Ovary (tissue), 10 donors: Measurements from ENCODE around the gene NOL9. TPM values are rescaled to one million over a fixed set of nuclear protein-coding genes. Genes with fewer than 3 reads are reported as not detected.

Experiments
- DNase-seq, 5 donors: peaks; one replicate each; pipeline ENCODE4 v3.0.0-alpha.2; 2019 to 2020
- H3K27ac ChIP-seq, 2 donors: fragments of 200-600 bp; one replicate each; pipeline versions ENCODE4 v1.5.1 to v1.8.0; 2019 to 2022
- H3K27me3 ChIP-seq: fragments of 200-600 bp; one replicate; pipeline ENCODE4 v1.8.0; 2022
- H3K36me3 ChIP-seq: fragments of 200-600 bp; sonication (generic); one replicate; pipeline ENCODE4 v1.5.1; 2019
- H3K4me1 ChIP-seq: one replicate; pipeline ENCODE4 v1.8.1; 2013; ENCODE audit warnings: mild to moderate bottlenecking, moderate library complexity; ENCODE audit not compliant: insufficient read depth
- H3K4me3 ChIP-seq: fragments of 200-600 bp; sonication (generic); one replicate; pipeline ENCODE4 v1.5.1; 2017
- H3K9me3 ChIP-seq, 2 donors: fragments of 200-600 bp in 1 of 2; sonication (generic) in 1 of 2; one replicate each; pipeline versions ENCODE4 v1.5.1 to v1.8.1; 2013 to 2019; ENCODE audit warnings: mild to moderate bottlenecking in 1 of 2, moderate library complexity in 1 of 2
- EP300 ChIP-seq: sonication (generic); formaldehyde crosslinking; IDR thresholded peaks from one replicate; pipeline ENCODE4 v1.6.1; 2017; ENCODE audit warnings: antibody characterized with exemption
- POLR2A ChIP-seq: fragments of 450-650 bp; IDR thresholded peaks from one replicate; pipeline ENCODE4 v1.6.1; 2017; ENCODE audit warnings: antibody characterized with exemption, mild to moderate bottlenecking, moderate library complexity
- WGBS, 3 donors: extraction: QIAGEN DNeasy Blood & Tissue Kit in 1 of 3; methylation state at CpG; one replicate each; pipeline versions ENCODE4 v1.1.5 to v1.1.7; 2013 to 2017; 5-methylcytosine and 5-hydroxymethylcytosine counted together
- intact Hi-C, 4 donors: fragments of 100-400 bp; cut with DNase I; formaldehyde crosslinking; loops; one replicate each; pipeline versions ENCODE4 v1.11.0 to v1.15.1; 2022 to 2023
- long read RNA-seq, 3 donors: library from polyadenylated mRNA in 2 of 3; unstranded in 2 of 3; transcript quantifications; one replicate each; pipeline ENCODE4 v2.0.0 and lab custom pipeline, GENCODE V29; 2021 to 2026
- polyA plus RNA-seq, 2 donors: library from polyadenylated mRNA; stranded (reverse); fragments of 200-250 nt in 1 of 2; fragments of 350-450 nt in 1 of 2; fragmentation: Illumina TruSeq in 1 of 2; extraction: RNeasy Lipid Tissue Mini Kit (QIAGEN cat#74804) in 1 of 2; gene quantifications; one replicate each; pipeline ENCODE4 v1.2.3, GENCODE V29; 2013 to 2014
- total RNA-seq, 7 donors: library from RNA; depleted of rRNA in 2 of 7; stranded (reverse); fragments of >200 nt in 2 of 7; fragmentation: NEBNext Ultra II Directional in 3 of 7; extraction: Animal tissue kit (Norgen Biotek cat#: 25700) in 3 of 7; gene quantifications; one replicate each; pipeline versions ENCODE4 v1.1.0 to v1.2.4, GENCODE V29; 2016 to 2023
- TF ChIP-seq, protein P1 (sequence below), 3 donors: fragments of 450-650 bp in 2 of 3; fragments of 200-600 bp in 1 of 3; IDR thresholded peaks; one replicate each; pipeline versions ENCODE4 v1.5.1 to v1.8.0; 2016 to 2022; ENCODE audit warnings: antibody characterized with exemption in 3 of 3, mild to moderate bottlenecking in 1 of 3
- donor health status: DM: no; HTN: no; CAD: no; lungs with moderate emphysema.
- donor health status: DM: no; HTN: no; CAD: no.
- donor health status: Bipolar disorder and iron deficiency.
- donor health status: DM: yes; HTN: yes; CAD: no.
- donor health status: DM: no; HTN: no; CAD: no.
- donor health status: DM: yes; HTN: yes; CAD: no.

The NOL9 gene
- total RNA-seq (10 to 100 TPM; 12.6 to 38.9 (median 30.0) TPM), polyA plus RNA-seq (10 to 100 TPM in 1 of 2 donors, 1 to 10 TPM in 1; 7.2 to 15.5 TPM)
- long read RNA-seq, donor 1, full-length matches to known transcripts: 2 of 13 reads
- long read RNA-seq, donor 1, partial matches to known transcripts: 5 of 13 reads
- long read RNA-seq, donor 1, other reads (novel, unspliced or antisense): 6 of 13 reads
- long read RNA-seq, donor 2: 0 reads
- long read RNA-seq, donor 3, full-length matches to known transcripts: 4 of 12 reads
- long read RNA-seq, donor 3, partial matches to known transcripts: 3 of 12 reads
- long read RNA-seq, donor 3, other reads (novel, unspliced or antisense): 5 of 12 reads

DNA sequence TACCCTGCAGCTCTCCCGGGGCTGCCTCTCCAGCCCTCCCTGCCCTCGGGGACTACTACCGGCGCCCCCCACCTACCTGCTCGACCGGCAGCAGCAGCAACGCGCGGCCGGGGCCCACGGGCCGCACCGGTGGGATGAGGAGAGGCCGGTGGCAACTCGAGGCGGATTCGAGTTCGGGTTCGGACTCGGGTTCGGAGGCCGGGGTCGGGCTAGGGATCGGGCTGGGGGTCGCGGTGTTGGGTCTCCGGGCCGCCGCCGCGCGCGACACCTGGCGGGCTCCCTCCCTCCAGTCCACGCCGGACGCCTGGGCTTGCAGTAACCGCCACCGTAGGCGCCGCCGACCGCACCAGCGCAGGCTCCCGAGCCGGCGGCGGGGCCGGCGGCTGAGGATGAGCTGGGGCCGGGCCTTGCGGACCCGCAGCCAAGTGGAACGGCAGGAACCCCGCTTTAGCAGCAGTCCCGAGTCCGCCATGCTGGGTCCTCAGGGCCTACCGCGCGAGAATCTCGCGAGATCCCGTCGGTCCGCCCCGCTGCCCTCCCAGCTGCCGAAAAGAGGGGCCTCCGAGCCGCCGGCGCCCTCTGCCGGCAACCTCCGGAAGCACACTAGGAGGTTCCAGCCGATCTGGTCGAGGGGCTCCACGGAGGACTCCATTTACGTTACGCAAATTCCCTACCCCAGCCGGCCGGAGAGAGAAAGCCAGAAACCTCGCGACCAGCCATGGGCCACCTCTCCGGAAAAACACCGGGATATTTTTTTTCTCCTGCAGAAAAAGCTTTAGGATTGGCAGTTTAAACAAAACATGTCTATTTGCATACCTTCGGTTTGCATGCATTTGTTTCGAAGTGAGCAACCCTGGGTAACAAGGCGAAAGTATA lies at the start of gene NOL9:
Gene NOL9, minus strand, starts transcription at position 483 of the 876 bp plus-strand sequence. Its CDS starts 11 bp downstream, at position 472.
- Histone ChIP-seq H3K27me3 (no peaks in the 10 kb centered on the region), H3K4me3 (peak within 1 kb of the TSS; percentile 99), H3K9me3 (no peaks in the 10 kb centered on the region), H3K27ac (peak within 1 kb of the TSS in 1 of 2 donors; percentile 15), H3K4me1 (peaks cover 10% of the 10 kb centered on the region), H3K36me3 (no peaks in the 10 kb centered on the region)
- WGBS, 3 donors: 1 to 3% (median 1%) methylated on average over 58 to 87 of the region's 87 CpGs
- TF ChIP-seq EP300: no peak
- peak; percentile 36 for TF ChIP-seq POLR2A
- TF ChIP-seq, protein P1, sequence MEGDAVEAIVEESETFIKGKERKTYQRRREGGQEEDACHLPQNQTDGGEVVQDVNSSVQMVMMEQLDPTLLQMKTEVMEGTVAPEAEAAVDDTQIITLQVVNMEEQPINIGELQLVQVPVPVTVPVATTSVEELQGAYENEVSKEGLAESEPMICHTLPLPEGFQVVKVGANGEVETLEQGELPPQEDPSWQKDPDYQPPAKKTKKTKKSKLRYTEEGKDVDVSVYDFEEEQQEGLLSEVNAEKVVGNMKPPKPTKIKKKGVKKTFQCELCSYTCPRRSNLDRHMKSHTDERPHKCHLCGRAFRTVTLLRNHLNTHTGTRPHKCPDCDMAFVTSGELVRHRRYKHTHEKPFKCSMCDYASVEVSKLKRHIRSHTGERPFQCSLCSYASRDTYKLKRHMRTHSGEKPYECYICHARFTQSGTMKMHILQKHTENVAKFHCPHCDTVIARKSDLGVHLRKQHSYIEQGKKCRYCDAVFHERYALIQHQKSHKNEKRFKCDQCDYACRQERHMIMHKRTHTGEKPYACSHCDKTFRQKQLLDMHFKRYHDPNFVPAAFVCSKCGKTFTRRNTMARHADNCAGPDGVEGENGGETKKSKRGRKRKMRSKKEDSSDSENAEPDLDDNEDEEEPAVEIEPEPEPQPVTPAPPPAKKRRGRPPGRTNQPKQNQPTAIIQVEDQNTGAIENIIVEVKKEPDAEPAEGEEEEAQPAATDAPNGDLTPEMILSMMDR (IDR thresholded peaks at IDR 0.05): peak; percentile 94 to 97 (median 95)
- intact Hi-C loops: loop anchor here in 2 of 4 donors (1.0 to 10.0 kb wide), 3 partner anchors 25 to 81 kb away; partner anchors contain the start of genes PLEKHG5 (in 1 of the 2) and ZBTB48 (in 1 of the 2)
- peak; percentile 92 to 97 (median 96) for DNase-seq

DNA sequence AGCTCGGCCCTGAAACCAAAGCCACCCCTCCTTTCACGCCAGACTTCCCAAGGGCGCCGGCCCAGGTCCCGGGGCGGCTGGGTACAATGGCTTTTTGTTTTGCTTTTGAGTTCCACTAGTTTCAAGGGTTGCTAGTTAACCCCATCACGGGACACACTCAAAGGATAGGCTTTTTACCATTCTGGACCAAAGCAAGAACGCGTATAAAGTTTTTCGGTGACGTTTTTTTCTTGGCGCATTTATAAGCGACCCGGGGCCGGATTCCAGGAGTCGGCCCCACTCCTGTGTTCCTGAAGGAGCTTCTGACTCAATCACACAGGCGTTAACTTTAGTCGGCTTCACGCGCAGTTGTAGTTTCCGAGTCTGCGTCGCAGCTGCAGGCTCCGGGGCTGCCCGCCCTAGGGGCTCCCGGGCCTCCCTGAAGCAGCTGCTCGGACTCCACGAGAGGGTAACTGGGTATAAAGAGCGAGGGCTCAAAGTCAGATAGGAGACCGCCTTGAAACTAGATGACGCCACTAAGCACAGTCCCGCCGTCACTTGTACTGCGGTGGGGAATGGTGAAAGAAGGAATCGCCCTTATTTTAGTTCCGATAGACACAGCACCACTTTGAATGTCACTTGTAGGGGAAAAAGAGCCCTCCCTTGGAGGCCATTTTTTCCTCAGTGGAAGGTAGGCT lies 49.1 kb upstream of the NOL9 start:
- no peaks in the 10 kb centered on the region for H3K27me3 ChIP-seq
- 0 to 1% (median 0%) methylated on average over 36 of the region's 36 CpGs for WGBS, 3 donors
- no peaks in the 10 kb centered on the region for H3K9me3 ChIP-seq
- peak; percentile 65 to 79 (median 76) for DNase-seq
- H3K4me3 ChIP-seq: peak overlapping the region; percentile 45
- intact Hi-C loops: no loop called here
- H3K36me3 ChIP-seq: no peaks in the 10 kb centered on the region
- peak overlapping the region; percentile 98 to 99 for H3K27ac ChIP-seq
- TF ChIP-seq POLR2A (no peak), EP300 (no peak)
- TF ChIP-seq, protein P1 (IDR thresholded peaks at IDR 0.05): no peak
- H3K4me1 ChIP-seq: peaks cover 12% of the 10 kb centered on the region

DNA sequence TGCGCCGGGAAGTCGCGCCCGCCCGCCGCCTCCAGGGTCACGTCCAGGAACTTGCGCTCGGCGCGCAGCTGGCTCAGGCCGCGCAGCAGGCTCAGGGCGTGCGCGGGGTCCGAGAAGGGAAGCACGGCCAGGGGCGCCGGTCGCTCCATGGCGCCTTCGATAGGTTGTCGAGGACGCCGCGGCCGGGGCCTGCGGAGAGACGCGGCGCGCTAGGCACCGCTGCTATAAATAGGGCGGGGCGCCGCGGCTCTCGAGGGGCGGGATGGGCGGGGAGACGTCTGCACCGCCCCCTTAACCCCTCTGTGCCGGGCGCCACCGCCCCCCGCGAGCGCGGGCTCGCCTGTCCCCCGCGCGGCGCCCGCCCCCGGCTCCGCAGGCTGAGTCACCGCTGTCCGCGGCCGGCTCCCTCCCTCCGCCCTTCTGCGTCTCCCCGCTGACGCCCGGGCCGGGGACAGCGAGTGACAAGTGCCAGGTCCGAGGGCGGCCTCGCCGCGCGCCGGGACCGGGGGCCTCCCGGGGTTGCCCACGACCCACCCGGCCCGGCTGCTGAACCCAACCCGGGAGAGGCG lies 48.4 kb upstream of the NOL9 start, which contains the start of gene KLHL21:
Gene KLHL21, minus strand, starts transcription at position 201 of the 569 bp plus-strand sequence. Its CDS starts 52 bp downstream, at position 149.
- TF ChIP-seq POLR2A (peak; percentile 92), EP300 (no peak)
- TF ChIP-seq, protein P1 (IDR thresholded peaks at IDR 0.05): no peak

More for the DNA sequence above, 48.4 kb upstream of the NOL9 start, which contains the start of gene KLHL21:
- no peaks in the 10 kb centered on the region for H3K27me3 ChIP-seq
- no peaks in the 10 kb centered on the region for H3K9me3 ChIP-seq
- H3K4me3 ChIP-seq: peak within 1 kb of the TSS; percentile 45
- H3K4me1 ChIP-seq: peaks cover 15% of the 10 kb centered on the region
- WGBS, 3 donors: 0 to 1% (median 1%) methylated on average over 29 to 83 of the region's 84 CpGs
- intact Hi-C loops: no loop called here
- H3K27ac ChIP-seq: peak within 1 kb of the TSS; percentile 98 to 99
- H3K36me3 ChIP-seq: no peaks in the 10 kb centered on the region
- DNase-seq: peak; percentile 91 to 93 (median 92)
